ENCODE measurements around the gene WDR59.

DNA sequence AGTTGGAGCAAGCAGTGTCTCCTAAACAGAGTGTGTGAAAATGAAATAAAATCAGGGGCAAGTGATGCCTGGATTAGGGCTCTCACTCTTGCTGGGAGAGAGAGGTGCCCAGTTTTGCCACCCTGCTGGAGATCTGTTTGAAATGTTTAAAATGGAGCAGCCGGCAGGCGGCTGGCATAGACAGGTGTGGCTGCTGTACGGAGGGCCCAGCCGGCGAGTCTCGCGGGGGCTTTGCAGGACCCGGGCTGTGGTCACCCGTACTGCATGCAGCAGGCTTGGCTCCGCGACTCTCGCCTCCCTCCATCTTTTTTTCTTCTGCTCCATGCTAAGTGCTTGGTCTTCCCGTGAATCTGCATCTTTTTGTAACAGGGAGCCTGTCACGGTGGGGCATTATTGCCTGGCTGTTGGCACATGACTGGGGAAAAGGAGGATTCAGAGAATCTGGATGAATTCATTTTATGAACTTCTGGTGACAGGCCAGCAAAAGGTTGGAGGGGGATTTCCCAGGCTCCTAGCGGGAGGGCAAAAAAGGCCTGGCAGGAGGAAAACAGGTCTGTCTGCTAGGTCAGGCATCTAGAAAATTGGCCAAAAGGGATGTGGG, 15.7 kb upstream of the WDR59 start:
- TF ChIP-seq CTCF (conservative IDR thresholded peaks at IDR 0.05; ENCODE audit: low read length), result no peak
- no peak for TF ChIP-seq EZH2phosphoT487 (IDR thresholded peaks at IDR 0.05; ENCODE audit: borderline replicate concordance, low read depth, low read length)
